ENCODE measurements around the gene GLT8D2. TPM values are rescaled to one million over a fixed set of nuclear protein-coding genes. Genes with fewer than 3 reads are reported as not detected.
A peak's percentile ranks its signal among the peaks of the same experiment; 100 is the strongest.

Gene GLT8D2
- total and polyA plus RNA-seq, 5 donors: 8.7 to 14.4 (median 9.9) TPM

DNA sequence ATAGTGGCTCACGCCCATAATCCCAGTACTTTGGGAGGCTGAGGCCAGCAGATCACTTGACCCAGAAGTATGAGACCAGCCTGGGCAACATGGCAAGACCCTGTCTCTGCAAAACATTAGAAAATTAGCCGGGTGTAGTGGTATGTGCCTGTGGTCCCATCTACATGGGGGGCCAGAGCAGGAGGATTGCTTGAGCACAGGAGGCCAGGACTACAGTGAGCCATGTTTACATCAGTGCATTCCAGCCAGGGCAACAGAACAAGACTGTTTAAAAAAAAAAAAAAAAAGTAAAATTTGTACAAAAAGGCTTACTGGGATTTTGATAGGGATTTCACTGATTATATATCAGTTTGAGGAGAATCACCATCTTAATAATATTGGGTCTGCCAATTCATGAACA is 22.1 kb upstream of the GLT8D2 start:
- Histone ChIP-seq H3K27me3 (ENCODE audit: control insufficient read depth, insufficient read depth) (no peaks in the 10 kb centered on the region), H3K4me1 (ENCODE audit: control insufficient read depth, insufficient read depth, low read length) (no peaks in the 10 kb centered on the region), H3K27ac (ENCODE audit: low read length) (no peak overlapping the region), H3K4me3 (ENCODE audit: low read length) (no peak overlapping the region), H3K9me3 (ENCODE audit: control insufficient read depth, low read length) (no peaks in the 10 kb centered on the region)
- no peak for ATAC-seq
- WGBS: 98% methylated on average over 2 of the region's 2 CpGs
- intact Hi-C loops (cut with DNase I): no loop called here
- peak in 1 of 3 donors; percentile 6 for DNase-seq

DNA sequence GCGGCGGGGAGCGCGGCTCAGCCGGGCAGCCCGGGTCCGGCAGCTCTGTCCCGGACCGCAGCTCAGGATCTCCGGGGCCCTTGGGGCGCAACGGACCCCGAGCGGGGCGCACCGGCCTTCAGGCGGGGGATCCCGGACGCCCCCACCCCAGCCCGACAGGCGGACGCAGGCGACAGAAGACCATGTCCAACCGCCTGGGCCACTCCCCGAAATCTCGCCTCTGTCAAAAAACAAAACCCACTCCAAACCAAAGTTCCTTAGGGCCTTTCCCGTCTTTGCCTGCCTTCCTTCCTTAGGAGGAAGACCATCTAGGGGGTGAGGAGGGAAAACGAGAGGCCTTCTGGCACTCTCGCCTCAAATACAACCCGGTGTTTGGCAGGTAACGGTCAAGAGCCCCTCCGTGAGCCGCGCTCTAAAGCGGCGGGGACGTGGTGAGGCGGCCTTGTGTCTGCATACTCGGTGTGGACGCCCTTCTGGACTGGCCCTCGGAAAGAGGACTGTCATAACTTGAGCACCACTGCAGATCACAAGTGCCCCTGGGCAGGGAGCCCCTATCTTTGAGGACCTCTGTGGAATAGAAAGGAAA is 14.9 kb upstream of the GLT8D2 start:
- Histone ChIP-seq H3K4me1 (ENCODE audit: control insufficient read depth, insufficient read depth, low read length) (no peaks in the 10 kb centered on the region), H3K4me3 (ENCODE audit: low read length) (peak overlapping the region; percentile 86), H3K27ac (ENCODE audit: low read length) (peak overlapping the region; percentile 82), H3K27me3 (ENCODE audit: control insufficient read depth, insufficient read depth) (no peaks in the 10 kb centered on the region), H3K9me3 (ENCODE audit: control insufficient read depth, low read length) (no peaks in the 10 kb centered on the region)
- WGBS: under 1% methylated on average over 41 of the region's 41 CpGs
- ATAC-seq (peak; percentile 35 to 39), DNase-seq (peak; percentile 25 to 72 (median 61))
- intact Hi-C loops (cut with DNase I): loop anchor here in 3 of 4 donors (5.0 to 10.0 kb wide), 2 partner anchors 100 to 108 kb away; partner anchors contain the start of gene TDG (in 2 of the 3)

DNA sequence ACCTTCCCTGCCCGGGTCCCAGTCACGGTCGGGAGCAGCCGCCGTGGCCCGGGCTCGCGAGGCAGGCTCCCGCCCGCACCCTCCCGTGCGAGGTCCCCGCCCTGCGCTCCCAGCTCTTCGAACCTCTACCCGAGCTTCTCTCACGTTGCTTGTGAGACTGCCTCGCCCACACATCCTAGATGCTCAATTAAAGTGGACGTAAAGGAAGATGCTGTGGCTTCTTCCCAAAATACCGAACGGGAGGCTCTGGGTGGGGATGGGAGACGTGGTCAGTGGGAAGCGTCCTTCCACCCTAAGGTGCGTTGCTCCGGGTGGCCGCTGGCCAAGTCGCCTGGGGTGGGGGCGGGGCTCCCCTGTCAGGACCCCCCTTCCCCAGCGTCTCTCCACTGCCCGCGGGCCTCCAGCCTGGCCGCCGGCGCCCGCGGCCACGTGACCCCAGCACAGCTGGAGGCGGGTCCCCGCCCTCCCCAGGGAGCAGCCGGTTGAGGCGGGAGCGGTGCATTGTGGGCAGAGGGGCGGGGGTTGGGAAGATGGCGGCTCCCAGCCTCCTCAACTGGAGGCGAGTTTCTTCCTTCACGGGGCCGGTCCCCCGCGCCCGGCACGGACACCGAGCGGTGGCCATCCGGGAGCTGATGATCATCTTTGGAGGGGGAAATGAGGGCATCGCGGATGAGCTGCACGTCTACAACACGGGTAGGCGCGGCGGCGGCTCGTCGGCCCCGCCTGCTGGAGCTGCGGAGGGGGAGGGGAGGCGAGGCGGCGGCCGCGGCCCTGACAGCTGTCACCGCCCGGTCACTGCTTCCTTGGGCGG is 14.2 kb upstream of the GLT8D2 start, which contains the start of gene HCFC2:
Gene HCFC2, plus strand, starts transcription at position 501 of the 811 bp plus-strand sequence. Its CDS starts 30 bp downstream, at position 531.
- no peaks in the 10 kb centered on the region for H3K4me1 ChIP-seq (ENCODE audit: control insufficient read depth, insufficient read depth, low read length)

DNA sequence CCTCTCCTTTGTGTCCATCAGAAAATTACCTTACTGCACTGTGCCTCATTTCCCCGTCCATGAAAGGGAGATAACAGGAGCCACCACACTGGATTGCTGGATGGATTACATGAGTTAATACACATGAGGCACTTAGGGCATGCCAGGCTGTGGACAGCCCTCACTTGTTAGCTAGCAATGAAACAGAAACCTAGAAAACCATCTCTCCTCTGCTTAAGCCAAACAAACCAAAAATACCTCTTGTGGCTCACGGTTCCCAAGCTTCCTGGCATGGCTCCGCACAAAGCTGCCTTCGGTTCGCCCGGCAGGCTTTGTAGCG is 13.7 kb upstream of the GLT8D2 start:
- peak overlapping the region; percentile 86 for H3K4me3 ChIP-seq (ENCODE audit: low read length)
- no peaks in the 10 kb centered on the region for H3K4me1 ChIP-seq (ENCODE audit: control insufficient read depth, insufficient read depth, low read length)
- H3K27ac ChIP-seq (ENCODE audit: low read length): peak overlapping the region; percentile 82
- under 1% methylated on average over 7 of the region's 7 CpGs for WGBS
- no peak for DNase-seq
- intact Hi-C loops (cut with DNase I): loop anchor here in 3 of 4 donors (5.0 to 10.0 kb wide), 2 partner anchors 99 to 106 kb away; partner anchors contain the start of gene TDG (in 2 of the 3)
- no peaks in the 10 kb centered on the region for H3K27me3 ChIP-seq (ENCODE audit: control insufficient read depth, insufficient read depth)
- no peaks in the 10 kb centered on the region for H3K9me3 ChIP-seq (ENCODE audit: control insufficient read depth, low read length)
- peak; percentile 18 to 37 for ATAC-seq

More for the DNA sequence above, 14.2 kb upstream of the GLT8D2 start, which contains the start of gene HCFC2:
- Histone ChIP-seq H3K4me3 (ENCODE audit: low read length) (peak within 1 kb of the TSS; percentile 86), H3K27ac (ENCODE audit: low read length) (peak within 1 kb of the TSS; percentile 82), H3K27me3 (ENCODE audit: control insufficient read depth, insufficient read depth) (no peaks in the 10 kb centered on the region), H3K9me3 (ENCODE audit: control insufficient read depth, low read length) (no peaks in the 10 kb centered on the region)
- ATAC-seq (peak; percentile 99), DNase-seq (peak; percentile 94 to 97 (median 97))
- WGBS: under 1% methylated on average over 74 of the region's 74 CpGs
- intact Hi-C loops (cut with DNase I): loop anchor here in 3 of 4 donors (5.0 to 10.0 kb wide), 2 partner anchors 99 to 107 kb away; partner anchors contain the start of gene TDG (in 2 of the 3)

DNA sequence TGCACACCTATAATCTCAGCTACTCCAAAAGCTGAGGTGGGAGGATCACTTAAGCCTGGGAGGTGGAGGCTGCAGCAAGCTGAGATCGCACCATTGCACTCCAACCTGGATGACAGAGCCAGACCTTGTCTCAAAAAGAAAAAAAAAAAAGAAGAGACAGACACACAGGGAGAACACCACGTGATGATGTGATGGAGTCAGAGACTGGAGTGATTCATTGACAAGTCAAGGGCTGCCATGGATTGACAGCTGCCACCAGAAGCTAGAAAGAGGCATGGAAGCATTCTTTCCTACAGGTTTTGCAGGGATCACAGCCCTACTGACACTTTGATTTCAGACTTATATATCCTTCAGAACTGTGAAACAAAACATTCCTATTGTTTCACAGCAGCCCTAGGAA is 10.8 kb upstream of the GLT8D2 start:
- 70% methylated on average over 2 of the region's 2 CpGs for WGBS
- H3K4me3 ChIP-seq (ENCODE audit: low read length): no peak overlapping the region
- ATAC-seq: no peak
- intact Hi-C loops (cut with DNase I): loop anchor here in 3 of 4 donors (5.0 to 10.0 kb wide), 2 partner anchors 96 to 103 kb away; partner anchors contain the start of gene TDG (in 2 of the 3)
- H3K27me3 ChIP-seq (ENCODE audit: control insufficient read depth, insufficient read depth): no peaks in the 10 kb centered on the region
- H3K27ac ChIP-seq (ENCODE audit: low read length): no peak overlapping the region
- no peaks in the 10 kb centered on the region for H3K9me3 ChIP-seq (ENCODE audit: control insufficient read depth, low read length)
- DNase-seq: no peak
- H3K4me1 ChIP-seq (ENCODE audit: control insufficient read depth, insufficient read depth, low read length): no peaks in the 10 kb centered on the region

DNA sequence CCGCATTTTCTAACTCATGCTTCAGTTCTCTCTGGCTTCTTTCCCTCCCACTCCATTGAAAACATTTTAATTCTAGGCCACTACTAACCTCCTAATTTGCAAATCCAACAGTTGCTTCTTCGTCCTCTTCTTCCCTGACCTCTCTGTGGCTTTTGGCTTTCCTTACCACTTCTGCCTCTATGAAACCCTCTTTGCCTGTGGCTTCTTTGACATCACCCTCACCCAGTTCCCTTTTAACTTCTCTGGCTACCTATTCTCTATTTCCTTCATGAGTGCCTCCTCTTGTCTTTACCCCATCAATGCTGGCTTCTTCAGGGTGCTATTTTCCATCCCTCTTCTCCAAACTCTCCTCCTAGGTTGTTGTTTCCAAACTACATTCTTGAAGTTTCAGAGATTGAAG is 10.0 kb upstream of the GLT8D2 start:
- WGBS: 72% methylated on average over 2 of the region's 2 CpGs
- H3K9me3 ChIP-seq (ENCODE audit: control insufficient read depth, low read length): no peaks in the 10 kb centered on the region
- no peaks in the 10 kb centered on the region for H3K4me1 ChIP-seq (ENCODE audit: control insufficient read depth, insufficient read depth, low read length)
- ATAC-seq (no peak), DNase-seq (no peak)
- H3K4me3 ChIP-seq (ENCODE audit: low read length): no peak overlapping the region
- H3K27ac ChIP-seq (ENCODE audit: low read length): no peak overlapping the region
- H3K27me3 ChIP-seq (ENCODE audit: control insufficient read depth, insufficient read depth): no peaks in the 10 kb centered on the region
- intact Hi-C loops (cut with DNase I): loop anchor here in 3 of 4 donors (5.0 to 10.0 kb wide), 2 partner anchors 95 to 103 kb away; partner anchors contain the start of gene TDG (in 2 of the 3)

DNA sequence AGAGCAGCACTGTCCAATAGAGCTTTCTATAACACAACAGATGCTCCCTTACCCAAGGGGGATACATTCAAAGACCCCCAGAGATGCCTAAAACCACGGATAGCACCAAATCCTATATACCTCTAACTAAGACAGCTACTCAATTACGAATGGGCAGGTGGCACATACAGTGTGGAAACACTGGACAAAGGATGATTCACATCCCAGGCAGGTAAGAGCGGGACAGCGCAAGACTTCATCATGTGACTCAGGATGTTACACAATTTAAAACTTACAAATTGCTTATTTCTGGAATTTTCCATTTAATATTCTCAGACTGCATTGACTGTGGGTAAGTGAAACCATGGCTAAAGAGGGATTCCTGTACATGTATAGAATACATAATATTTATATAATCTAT is 8.8 kb upstream of the GLT8D2 start:
- WGBS: 85% methylated on average over 4 of the region's 4 CpGs
- ATAC-seq (no peak), DNase-seq (no peak)
- Histone ChIP-seq H3K9me3 (ENCODE audit: control insufficient read depth, low read length) (no peaks in the 10 kb centered on the region), H3K27ac (ENCODE audit: low read length) (no peak overlapping the region), H3K4me1 (ENCODE audit: control insufficient read depth, insufficient read depth, low read length) (no peaks in the 10 kb centered on the region), H3K27me3 (ENCODE audit: control insufficient read depth, insufficient read depth) (no peaks in the 10 kb centered on the region), H3K4me3 (ENCODE audit: low read length) (no peak overlapping the region)
- intact Hi-C loops (cut with DNase I): no loop called here

DNA sequence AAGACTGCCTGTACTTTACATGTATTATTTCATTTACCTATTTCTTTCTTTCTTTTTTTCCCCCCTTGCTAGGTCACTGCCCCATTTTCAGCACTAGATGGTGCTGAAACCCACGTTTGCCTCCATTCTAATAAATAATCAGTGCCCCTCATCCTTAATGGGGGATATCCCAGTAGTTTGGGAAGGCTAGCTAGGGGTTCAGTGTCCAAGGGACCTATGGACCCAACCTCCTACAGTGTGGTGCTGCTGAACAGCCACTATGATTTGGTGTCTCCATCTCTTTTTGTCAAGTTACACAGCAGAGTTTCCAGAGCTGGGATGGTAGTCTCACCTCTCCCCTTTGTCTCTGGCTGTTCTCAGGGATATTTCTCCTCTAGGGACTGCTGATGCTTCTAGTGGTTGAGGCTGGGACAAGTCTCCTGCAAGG is 7.8 kb upstream of the GLT8D2 start:
- 9% methylated on average over 1 of the region's 1 CpG for WGBS

DNA sequence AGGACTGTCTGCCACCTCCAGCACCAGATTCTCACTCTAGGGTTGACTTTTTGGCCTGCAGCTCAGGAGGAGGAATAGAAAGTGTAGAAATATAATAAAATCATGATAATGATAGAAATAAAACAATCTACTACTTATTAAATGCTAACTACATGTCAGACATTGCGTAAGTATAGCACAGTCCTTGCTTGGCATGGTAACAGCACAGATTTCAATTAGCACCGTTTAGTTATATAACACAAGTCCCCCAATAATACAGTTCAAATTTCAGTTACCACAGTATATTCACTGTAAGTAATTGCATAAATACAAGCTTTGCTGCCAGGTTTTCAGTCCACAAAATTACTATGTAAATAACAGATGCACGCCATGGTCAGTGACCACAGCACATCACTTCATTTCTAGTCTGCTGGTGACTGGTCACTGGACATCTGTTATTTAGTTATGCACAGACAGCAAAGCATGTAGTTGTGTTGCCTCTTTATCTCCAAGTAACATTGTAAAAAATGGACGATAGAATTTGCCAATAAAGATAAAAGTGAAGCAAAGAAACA is 6.5 kb upstream of the GLT8D2 start:
- intact Hi-C loops (cut with DNase I): no loop called here
- Histone ChIP-seq H3K27ac (ENCODE audit: low read length) (no peak overlapping the region), H3K27me3 (ENCODE audit: control insufficient read depth, insufficient read depth) (no peaks in the 10 kb centered on the region), H3K4me3 (ENCODE audit: low read length) (no peak overlapping the region), H3K9me3 (ENCODE audit: control insufficient read depth, low read length) (no peaks in the 10 kb centered on the region), H3K4me1 (ENCODE audit: control insufficient read depth, insufficient read depth, low read length) (no peaks in the 10 kb centered on the region)
- ATAC-seq (peak in 1 of 2 donors; percentile 18), DNase-seq (no peak)
- 52% methylated on average over 4 of the region's 4 CpGs for WGBS

More for the DNA sequence above, 7.8 kb upstream of the GLT8D2 start:
- H3K27ac ChIP-seq (ENCODE audit: low read length): no peak overlapping the region
- H3K4me3 ChIP-seq (ENCODE audit: low read length): no peak overlapping the region
- H3K4me1 ChIP-seq (ENCODE audit: control insufficient read depth, insufficient read depth, low read length): no peaks in the 10 kb centered on the region
- no peak for ATAC-seq
- intact Hi-C loops (cut with DNase I): no loop called here
- no peak for DNase-seq
- no peaks in the 10 kb centered on the region for H3K9me3 ChIP-seq (ENCODE audit: control insufficient read depth, low read length)
- no peaks in the 10 kb centered on the region for H3K27me3 ChIP-seq (ENCODE audit: control insufficient read depth, insufficient read depth)

DNA sequence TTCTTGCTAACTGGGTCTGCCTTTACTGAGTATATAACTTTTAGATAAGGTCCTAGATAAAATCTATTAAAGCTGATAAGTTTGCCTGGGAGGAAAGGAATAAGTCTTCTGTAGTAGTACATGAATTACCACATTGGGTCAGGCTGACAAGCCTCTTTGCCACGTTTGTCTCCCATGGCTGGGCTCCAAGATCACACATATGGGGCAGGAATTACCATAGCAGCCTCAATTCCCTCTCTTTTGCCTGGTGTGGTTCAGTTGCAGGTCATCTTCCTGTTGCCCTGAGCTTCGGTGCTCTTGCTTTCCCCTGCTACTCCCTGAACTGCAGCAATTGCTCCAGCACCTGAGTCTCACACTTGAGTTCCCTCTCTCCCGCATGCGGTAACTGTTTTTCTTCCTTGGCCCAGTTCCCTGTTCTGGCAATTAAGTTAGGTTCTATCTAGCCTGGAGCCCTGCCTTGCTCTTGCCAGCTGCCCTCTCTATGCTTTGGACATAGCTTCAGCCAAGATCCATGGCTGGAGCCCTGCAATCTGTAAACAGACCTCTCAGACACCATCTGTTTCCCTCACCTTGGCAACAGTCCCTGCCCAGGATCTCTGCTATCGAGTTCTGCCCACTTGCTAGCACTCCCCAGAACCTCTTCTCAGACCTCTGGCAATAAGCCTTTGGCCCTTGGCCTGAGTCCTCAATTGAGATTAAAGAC is 5.8 kb upstream of the GLT8D2 start:
- no peak overlapping the region for H3K4me3 ChIP-seq (ENCODE audit: low read length)
- no peaks in the 10 kb centered on the region for H3K4me1 ChIP-seq (ENCODE audit: control insufficient read depth, insufficient read depth, low read length)
- H3K27me3 ChIP-seq (ENCODE audit: control insufficient read depth, insufficient read depth): no peaks in the 10 kb centered on the region
- intact Hi-C loops (cut with DNase I): no loop called here
- peak overlapping the region; percentile 11 for H3K27ac ChIP-seq (ENCODE audit: low read length)
- H3K9me3 ChIP-seq (ENCODE audit: control insufficient read depth, low read length): no peaks in the 10 kb centered on the region
- ATAC-seq (peak; percentile 93 to 97), DNase-seq (peak; percentile 72 to 88 (median 87))
- WGBS: 14% methylated on average over 5 of the region's 5 CpGs

Measured in right cardiac atrium (tissue), 5 donors.